IMR-90 (cell line): Measurements from ENCODE around the gene HNF1B. TPM values are rescaled to one million over a fixed set of nuclear protein-coding genes. Genes with fewer than 3 reads are reported as not detected.

ENCODE experiments used
- ATAC-seq: fragments of 200-7000 bp; cut with Tn5 transposase; 2 replicates; pipeline ENCODE4 v1.9.1; 2020; ENCODE audit warnings: low read depth, mild to moderate bottlenecking, moderate library complexity
- BruUV-seq: library from RNA; stranded (reverse); fragments of 400-500 nt; replicated peaks from 2 replicates; lab custom pipeline; 2021; lab: Mats Ljungman, UMichigan
- CTCF ChIA-PET: fragments of 300-600 bp; formaldehyde crosslinking; extraction: SDS; loops from one replicate; lab custom pipeline; 2021; ENCODE audit warnings: antibody characterized with exemption; lab: Yijun Ruan, JAX
- POLR2A ChIA-PET: fragments of 300-600 bp; sonication (Branson Sonifier 250); formaldehyde crosslinking; loops from one replicate; lab custom pipeline; 2022; ENCODE audit warnings: antibody characterized with exemption; ENCODE audit not compliant: unreplicated experiment; lab: Charles Lee
- DNase-seq: peaks from one replicate; pipeline ENCODE4 v3.0.0; 2013
- H2AFZ ChIP-seq: replicated peaks from 2 replicates; pipeline ENCODE3; 2013; ENCODE audit warnings: low read length, mild to moderate bottlenecking; ENCODE audit not compliant: poor library complexity
- H2AK5ac ChIP-seq: 2 replicates; pipeline ENCODE4 v1.6.1; 2013; ENCODE audit warnings: low read depth, low read length, inconsistent platforms
- H2AK9ac ChIP-seq: replicated peaks from 2 replicates; pipeline ENCODE3; 2013; ENCODE audit warnings: mild to moderate bottlenecking, low read depth, low read length, moderate library complexity; ENCODE audit not compliant: poor library complexity
- H2BK120ac ChIP-seq: 2 replicates; pipeline ENCODE4 v1.6.1; 2013; ENCODE audit warnings: low read depth, low read length, inconsistent platforms
- H2BK15ac ChIP-seq: 3 replicates; pipeline ENCODE4 v1.6.1; 2013; ENCODE audit warnings: low read depth, low read length, inconsistent platforms
- H2BK20ac ChIP-seq: 2 replicates; pipeline ENCODE4 v1.6.1; 2013; ENCODE audit warnings: low read depth, mild to moderate bottlenecking, inconsistent platforms, low read length, moderate library complexity
- H2BK5ac ChIP-seq: 2 replicates; pipeline ENCODE4 v1.6.1; 2013; ENCODE audit warnings: mild to moderate bottlenecking, low read depth, low read length, inconsistent platforms; ENCODE audit not compliant: poor library complexity, severe bottlenecking
- H3K14ac ChIP-seq: replicated peaks from 2 replicates; pipeline ENCODE4 v1.6.1; 2013; ENCODE audit warnings: low read depth, low read length, inconsistent platforms
- H3K18ac ChIP-seq: 2 replicates; pipeline ENCODE4 v1.6.1; 2013; ENCODE audit warnings: low read depth, low read length, control low read depth
- H3K23ac ChIP-seq: 2 replicates; pipeline ENCODE4 v1.6.1; 2013; ENCODE audit warnings: low read depth, low read length, inconsistent platforms
- H3K27ac ChIP-seq: 2 replicates; pipeline ENCODE4 v1.5.1; 2013; ENCODE audit warnings: mild to moderate bottlenecking, control low read depth, low read length; ENCODE audit not compliant: insufficient read depth
- H3K27me3 ChIP-seq: 2 replicates; pipeline ENCODE4 v1.6.1; 2013; ENCODE audit warnings: low read length; ENCODE audit not compliant: control insufficient read depth, insufficient read depth
- H3K36me3 ChIP-seq: 2 replicates; pipeline ENCODE4 v1.6.1; 2013; ENCODE audit warnings: low read length, mixed read lengths; ENCODE audit not compliant: control insufficient read depth, insufficient read depth
- H3K4ac ChIP-seq: 2 replicates; pipeline ENCODE4 v1.6.1; 2013; ENCODE audit warnings: low read depth, low read length, inconsistent platforms
- H3K4me1 ChIP-seq: 2 replicates; pipeline ENCODE4 v1.6.1; 2013; ENCODE audit warnings: low read length, mixed read lengths; ENCODE audit not compliant: control insufficient read depth, insufficient read depth
- H3K4me2 ChIP-seq: 2 replicates; pipeline ENCODE4 v1.6.1; 2013; ENCODE audit warnings: low read depth, mild to moderate bottlenecking, control low read depth, low read length, moderate library complexity
- H3K4me3 ChIP-seq: 2 replicates; pipeline ENCODE4 v1.5.1; 2013; ENCODE audit warnings: low read depth, mild to moderate bottlenecking, control low read depth, low read length, moderate library complexity; ENCODE audit not compliant: insufficient read depth
- H3K56ac ChIP-seq: 2 replicates; pipeline ENCODE4 v1.6.1; 2013; ENCODE audit warnings: low read length, inconsistent platforms; ENCODE audit not compliant: insufficient read depth; ENCODE audit errors: extremely low read depth
- H3K79me1 ChIP-seq, 2 experiments: 2 replicates each; pipeline ENCODE4 v1.6.1; 2013; ENCODE audit warnings: low read length in 2 of 2, inconsistent platforms in 1 of 2, low read depth in 1 of 2
- H3K9ac ChIP-seq: 2 replicates; pipeline ENCODE4 v1.6.1; 2013; ENCODE audit warnings: low read depth, low read length, control low read depth
- H3K9me1 ChIP-seq: 2 replicates; pipeline ENCODE4 v1.6.1; 2013; ENCODE audit warnings: low read length, inconsistent platforms; ENCODE audit not compliant: insufficient read depth
- H3K9me3 ChIP-seq: 2 replicates; pipeline ENCODE4 v1.6.1; 2013; ENCODE audit warnings: low read length; ENCODE audit not compliant: control insufficient read depth, insufficient read depth
- H4K20me1 ChIP-seq: 2 replicates; pipeline ENCODE4 v1.6.1; 2013; ENCODE audit warnings: low read length, inconsistent platforms; ENCODE audit not compliant: insufficient read depth
- H4K5ac ChIP-seq: 2 replicates; pipeline ENCODE4 v1.6.1; 2013; ENCODE audit warnings: mild to moderate bottlenecking, low read depth, low read length, control low read depth
- H4K8ac ChIP-seq, 2 experiments: 2 replicates each; pipeline ENCODE4 v1.6.1; 2013; ENCODE audit warnings: low read depth in 2 of 2, low read length in 2 of 2, control low read depth in 1 of 2, inconsistent platforms in 1 of 2
- H4K91ac ChIP-seq: 2 replicates; pipeline ENCODE4 v1.6.1; 2013; ENCODE audit warnings: low read depth, low read length, inconsistent platforms; ENCODE audit not compliant: insufficient read depth
- BHLHE40 ChIP-seq: fragments of 150-350 bp; IDR thresholded peaks from 2 replicates; pipeline ENCODE4 v1.6.1; 2016; ENCODE audit warnings: mild to moderate bottlenecking, low read depth, low read length
- CEBPB ChIP-seq: IDR thresholded peaks from 2 replicates; pipeline ENCODE4 v1.6.1; 2012; ENCODE audit warnings: low read depth, low read length, improper control_type of control experiment
- CHD1 ChIP-seq: IDR thresholded peaks from 2 replicates; pipeline ENCODE4 v1.6.1; 2012; ENCODE audit warnings: low read depth, low read length, improper control_type of control experiment
- CTCF ChIP-seq: conservative IDR thresholded peaks from 2 replicates; pipeline ENCODE4 v1.5.1; 2012; ENCODE audit warnings: mild to moderate bottlenecking, low read depth, low read length, improper control_type of control experiment
- ELK1 ChIP-seq: fragments of 150-350 bp; IDR thresholded peaks from 2 replicates; pipeline ENCODE4 v1.6.1; 2016; ENCODE audit warnings: low read depth, mild to moderate bottlenecking, low read length, moderate library complexity, borderline replicate concordance
- FOS ChIP-seq: fragments of 150-350 bp; IDR thresholded peaks from 2 replicates; pipeline ENCODE4 v1.6.1; 2016; ENCODE audit warnings: low read depth, low read length
- MAFK ChIP-seq: IDR thresholded peaks from 2 replicates; pipeline ENCODE4 v1.6.1; 2012; ENCODE audit warnings: low read depth, low read length, improper control_type of control experiment
- MAZ ChIP-seq: IDR thresholded peaks from 2 replicates; pipeline ENCODE4 v1.6.1; 2012; ENCODE audit warnings: low read depth, mild to moderate bottlenecking, low read length, improper control_type of control experiment, moderate library complexity, borderline replicate concordance
- MXI1 ChIP-seq: IDR thresholded peaks from 2 replicates; pipeline ENCODE4 v1.6.1; 2012; ENCODE audit warnings: low read depth, mild to moderate bottlenecking, low read length, moderate library complexity, borderline replicate concordance
- NFE2L2 ChIP-seq: fragments of 150-350 bp; IDR thresholded peaks from 2 replicates; pipeline ENCODE4 v1.6.1; 2016; ENCODE audit warnings: low read depth, mild to moderate bottlenecking, low read length
- POLR2A ChIP-seq: IDR thresholded peaks from 2 replicates; pipeline ENCODE4 v1.6.1; 2012; ENCODE audit warnings: mild to moderate bottlenecking, low read depth, low read length
- RAD21 ChIP-seq: IDR thresholded peaks from 2 replicates; pipeline ENCODE4 v1.6.1; 2012; ENCODE audit warnings: low read length, improper control_type of control experiment
- RCOR1 ChIP-seq: IDR thresholded peaks from 2 replicates; pipeline ENCODE4 v1.6.1; 2012; ENCODE audit warnings: mild to moderate bottlenecking, low read length, improper control_type of control experiment; ENCODE audit not compliant: insufficient replicate concordance
- RFX5 ChIP-seq: IDR thresholded peaks from 2 replicates; pipeline ENCODE4 v1.8.0; 2012; ENCODE audit warnings: low read depth, mild to moderate bottlenecking, low read length, moderate library complexity
- SMC3 ChIP-seq: fragments of 150-350 bp; IDR thresholded peaks from 2 replicates; pipeline ENCODE4 v1.6.1; 2016; ENCODE audit warnings: low read depth, mild to moderate bottlenecking, antibody characterized with exemption, low read length, moderate library complexity
- USF2 ChIP-seq: fragments of 150-350 bp; IDR thresholded peaks from 2 replicates; pipeline ENCODE4 v1.6.1; 2017; ENCODE audit warnings: mild to moderate bottlenecking, antibody characterized with exemption, low read length, low read depth
- WGBS, 2 experiments: methylation state at CpG; one replicate each; pipeline versions ENCODE4 v1.1.5 to v1.1.7; 2013; ENCODE audit warnings: missing lambda C conversion rate in 2 of 2; ENCODE audit not compliant: insufficient read length in 1 of 2; ENCODE audit errors: extremely low coverage in 2 of 2; 5-methylcytosine and 5-hydroxymethylcytosine counted together
- dilution Hi-C: fragments of 300-500 bp; cut with HindIII; formaldehyde crosslinking; loops from one replicate; pipeline ENCODE4 v1.14.3; 2018; ENCODE audit warnings: low sequenced_read_pairs; ENCODE audit not compliant: unreplicated experiment
- in situ Hi-C: fragments of 300-500 bp; cut with MboI; formaldehyde crosslinking; loops from 3 replicates; pipeline ENCODE4 v1.14.3; 2019; ENCODE audit warnings: low sequenced_read_pairs, inconsistent platforms, mixed read lengths
- intact Hi-C: fragments of 100-400 bp; cut with micrococcal nuclease; formaldehyde crosslinking; loops from 2 replicates; pipeline ENCODE4 v1.10.0; 2022
- polyA plus RNA-seq, 3 experiments: library from polyadenylated mRNA; depleted of rRNA; stranded (reverse); fragments of >200 nt; gene quantifications; 2 replicates each; pipeline ENCODE4 v1.2.3, GENCODE V29; 2012; ENCODE audit warnings: low replicate concordance in 1 of 3
- total RNA-seq: library from RNA; depleted of rRNA; stranded (reverse); fragments of >200 nt; gene quantifications from 2 replicates; pipeline ENCODE4 v1.2.3, GENCODE V29; 2012

The HNF1B gene
- total and polyA plus RNA-seq, 2 of the 4 experiments (the other 2 are of a cell fraction): not detected

- dilution Hi-C loops (no loop called here), intact Hi-C loops (no loop called here), in situ Hi-C loops (loop anchor here (10.0 kb wide), 1 partner anchor 110 kb away; no protein-coding TSS in a partner anchor)
- peaks cover 6% of the 10 kb centered on the region for H3K9me3 ChIP-seq
- H3K9ac ChIP-seq: no peak overlapping the region
- no peaks in the 10 kb centered on the region for H4K20me1 ChIP-seq
- H3K23ac ChIP-seq: no peak overlapping the region
- H3K14ac ChIP-seq: no peak overlapping the region
- no peak overlapping the region for H2BK20ac ChIP-seq
- no peaks in the 10 kb centered on the region for H3K79me1 ChIP-seq
- no peak overlapping the region for H3K27ac ChIP-seq
- no peak overlapping the region for H3K18ac ChIP-seq
- no peak overlapping the region for H2BK120ac ChIP-seq
- ATAC-seq: no peak
- no peak overlapping the region for H2BK15ac ChIP-seq
- H3K4me2 ChIP-seq: no peak overlapping the region
- H2AK9ac ChIP-seq: no peak overlapping the region
- no peak for DNase-seq
- no peak overlapping the region for H4K91ac ChIP-seq
- H4K5ac ChIP-seq: no peak overlapping the region
- no peak overlapping the region for H3K56ac ChIP-seq
- WGBS, 2 experiments: no CpG with 5 or more reads among the region's 3 CpGs
- H3K36me3 ChIP-seq: no peaks in the 10 kb centered on the region
- no peak overlapping the region for H3K4ac ChIP-seq
- no peak overlapping the region for H2BK5ac ChIP-seq
- H3K4me1 ChIP-seq: no peaks in the 10 kb centered on the region
- H2AK5ac ChIP-seq: no peak overlapping the region
- peaks cover 11% of the 10 kb centered on the region for H3K27me3 ChIP-seq
- no peaks in the 10 kb centered on the region; the same call in 1 of the 2 replicates for H3K9me1 ChIP-seq
- H4K8ac ChIP-seq: no peak overlapping the region
- H2AFZ ChIP-seq: no peak overlapping the region
- POLR2A ChIA-PET: no interaction called here
- CTCF ChIA-PET: interaction anchor here (0.6 to 1.2 kb wide), 3 partner anchors 13 to 114 kb away, joined by 3 to 6 read pairs (median 6); no protein-coding TSS in a partner anchor
- TF ChIP-seq ELK1 (no peak), USF2 (no peak), RFX5 (no peak), BHLHE40 (no peak), POLR2A (no peak), MXI1 (no peak), SMC3 (no peak), RCOR1 (no peak), MAFK (no peak), MAZ (no peak), FOS (no peak), CTCF (no peak), RAD21 (no peak), NFE2L2 (no peak), CEBPB (no peak), CHD1 (no peak)
- no TSS peak for BruUV-seq
- H3K4me3 ChIP-seq: no peak overlapping the region
These were observed 19.5 kb upstream of the HNF1B start for GRCh38 chr17:37764383-37764782.
